WI38 (cell line): ENCODE measurements around the gene FAM131C.
"Not testable (repeated sequence)": the region's sequence is repeated elsewhere in the genome, so short reads cannot be mapped to it uniquely, and the experiment has no call there.

ENCODE experiments used
- H3K4me3 ChIP-seq: 2 replicates; pipeline ENCODE4 v1.5.1; 2011; ENCODE audit warnings: low read depth, mild to moderate bottlenecking, control low read depth, low read length
- CTCF ChIP-seq: IDR thresholded peaks from 2 replicates; pipeline ENCODE4 v1.5.1; 2012; ENCODE audit warnings: low read depth, mild to moderate bottlenecking, control low read depth, low read length

FAM131C gene

GRCh38 chr1:16032388-16033102, 40.9 kb downstream of the FAM131C start:
- TF ChIP-seq CTCF = peak; percentile 100
- no peak overlapping the region for H3K4me3 ChIP-seq

- TF ChIP-seq CTCF = no peak
Measured at GRCh38 chr1:16031551-16031950, 41.9 kb downstream of the FAM131C start.

GRCh38 chr1:16029288-16029687, 44.2 kb downstream of the FAM131C start:
- no peak for TF ChIP-seq CTCF
- H3K4me3 ChIP-seq = no peak overlapping the region

More at GRCh38 chr1:16031551-16031950, 41.9 kb downstream of the FAM131C start:
- H3K4me3 ChIP-seq = no peak overlapping the region

DNA sequence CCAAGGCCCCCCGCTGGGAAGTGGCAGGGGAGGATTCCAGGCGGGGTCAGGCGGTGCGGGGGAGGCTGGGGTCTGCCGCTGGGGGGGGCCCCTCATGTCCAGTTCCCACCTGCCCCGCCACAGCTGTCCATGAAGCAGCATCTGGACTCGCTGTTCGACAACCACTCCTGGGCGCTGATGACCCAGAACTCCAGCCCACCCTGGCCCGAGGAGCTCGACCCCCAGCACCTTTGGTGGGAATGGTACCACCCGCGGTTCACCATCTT, 44.5 kb downstream of the FAM131C start:
- H3K4me3 ChIP-seq = not testable (repeated sequence)

GRCh38 chr1:16028237-16029002, 45.0 kb downstream of the FAM131C start:
- H3K4me3 ChIP-seq = no peak overlapping the region
- no peak for TF ChIP-seq CTCF

DNA sequence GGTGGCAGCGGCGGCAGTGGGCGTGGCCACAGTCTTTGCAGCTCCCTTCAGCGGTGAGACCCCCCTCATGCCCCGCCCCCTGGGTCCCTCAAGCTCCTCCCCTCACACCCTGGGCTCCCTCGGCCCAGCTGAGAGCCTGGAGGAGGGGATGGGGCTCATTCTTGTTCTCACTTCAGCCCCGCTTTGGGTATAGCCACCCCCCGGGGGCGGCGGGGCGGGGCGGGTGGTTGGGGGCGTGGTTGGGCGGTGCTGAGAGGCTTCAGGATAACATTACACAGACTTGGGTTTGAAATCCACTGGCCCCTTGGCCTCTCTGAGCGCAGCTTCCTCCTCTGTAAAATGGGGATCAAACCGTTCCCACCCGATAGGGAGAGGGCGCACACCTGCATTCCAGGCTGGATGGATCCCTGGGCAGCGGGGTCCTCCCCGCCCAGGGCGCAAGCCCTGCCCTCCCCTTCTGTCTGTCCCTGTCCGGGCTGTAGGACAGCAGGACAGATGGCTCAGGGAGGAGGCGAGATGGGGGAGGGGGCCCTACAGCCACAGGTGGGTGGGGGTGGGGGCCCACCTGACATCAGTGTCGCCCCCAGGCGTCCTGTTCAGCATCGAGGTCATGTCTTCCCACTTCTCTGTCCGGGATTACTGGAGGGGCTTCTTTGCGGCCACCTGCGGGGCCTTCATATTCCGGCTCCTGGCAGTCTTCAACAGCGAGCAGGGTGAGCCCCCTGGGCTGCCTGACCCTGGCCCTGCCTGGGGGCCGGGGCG, 46.5 kb downstream of the FAM131C start:
- 0 out of 2 replicates have a peak overlapping the region, but pooled peaks have one; percentile 17 for H3K4me3 ChIP-seq
- no peak for TF ChIP-seq CTCF

GRCh38 chr1:16026302-16026701, 47.1 kb downstream of the FAM131C start:
- not testable (repeated sequence) for H3K4me3 ChIP-seq

GRCh38 chr1:16023050-16023653, 50.3 kb downstream of the FAM131C start:
- H3K4me3 ChIP-seq = no peak overlapping the region

More at GRCh38 chr1:16023050-16023653, 50.3 kb downstream of the FAM131C start:
- TF ChIP-seq CTCF = no peak
